K562 (cell line): ENCODE results near the gene SLC3A2. TPM values are rescaled to one million over a fixed set of nuclear protein-coding genes. Genes with fewer than 3 reads are reported as not detected.
A peak's percentile ranks its signal among the peaks of the same experiment; 100 is the strongest.

Experiments used
- ATAC-seq: fragments of 200-7000 bp; cut with Tn5 transposase; 3 replicates; pipeline ENCODE4 v1.9.1; 2020; ENCODE audit warnings: moderate library complexity
- BruUV-seq: library from RNA; stranded (reverse); fragments of 400-500 nt; replicated peaks from 2 replicates; lab custom pipeline; 2021; lab: Mats Ljungman, UMichigan
- CTCF ChIA-PET: fragments of 300-600 bp; formaldehyde crosslinking; extraction: SDS; loops from one replicate; lab custom pipeline; 2021; ENCODE audit warnings: low intra/inter-chr PET ratio; lab: Yijun Ruan, JAX
- POLR2A ChIA-PET: fragments of 300-600, 350-650 bp; sonication (Branson Sonifier 250); formaldehyde crosslinking; extraction: SDS; loops from one replicate; lab custom pipeline; 2021; ENCODE audit warnings: antibody characterized with exemption, inconsistent platforms; lab: Yijun Ruan, JAX
- DNase-seq, 4 experiments: peaks; one replicate each; pipeline versions ENCODE4 v3.0.0 to v3.0.0-alpha.2; 2011 to 2018; ENCODE audit warnings: low spot score in 3 of 4, mixed read lengths in 3 of 4; ENCODE audit errors: extremely low read depth in 1 of 4
- FAIRE-seq: peaks from 2 replicates; lab custom pipeline; 2011; peaks lifted over from hg19 to GRCh38; lab: Jason Lieb, UNC
- H2AFZ ChIP-seq: 2 replicates; pipeline ENCODE4 v1.6.0; 2011; ENCODE audit warnings: low read depth, low read length, control low read depth, inconsistent platforms
- H3K27ac ChIP-seq: fragments of 200-600 bp; 3 replicates; pipeline ENCODE4 v1.8.0; 2011; ENCODE audit warnings: low read depth, mild to moderate bottlenecking, control low read depth, inconsistent platforms, low read length, moderate library complexity, mixed read lengths; ENCODE audit errors: extremely low read depth
- H3K27me3 ChIP-seq, 2 experiments: fragments of 300-600 bp in 1 of 2; 2 replicates in 1 of 2; 3 replicates in 1 of 2; pipeline versions ENCODE4 v1.6.0 to v1.8.0; 2011; ENCODE audit warnings: inconsistent platforms in 2 of 2, low read length in 2 of 2, mild to moderate bottlenecking in 1 of 2, mixed read lengths in 1 of 2, moderate library complexity in 1 of 2; ENCODE audit not compliant: control insufficient read depth in 2 of 2, insufficient read depth in 2 of 2
- H3K36me3 ChIP-seq: fragments of 300-600 bp; 3 replicates; pipeline ENCODE4 v1.8.0; 2011; ENCODE audit warnings: mild to moderate bottlenecking, low read length, inconsistent platforms; ENCODE audit not compliant: control insufficient read depth, insufficient read depth
- H3K4me1 ChIP-seq, 2 experiments: fragments of 200-600 bp in 1 of 2; replicated peaks in 1 of 2; 2 replicates in 1 of 2; 3 replicates in 1 of 2; pipeline versions ENCODE4 v1.5.1 to v1.8.0; 2011; ENCODE audit warnings: inconsistent platforms in 2 of 2, low read length in 2 of 2, mild to moderate bottlenecking in 1 of 2, mixed read lengths in 1 of 2, moderate library complexity in 1 of 2; ENCODE audit not compliant: control insufficient read depth in 2 of 2, insufficient read depth in 2 of 2
- H3K4me2 ChIP-seq: 2 replicates; pipeline ENCODE4 v1.6.1; 2011; ENCODE audit warnings: low read length, control low read depth, inconsistent platforms, mixed read lengths; ENCODE audit not compliant: insufficient read depth
- H3K4me3 ChIP-seq: fragments of 200-600 bp; sonication (generic), shearing (Covaris generic); 2 replicates; pipeline ENCODE4 v1.5.1; 2016; ENCODE audit warnings: control low read depth, inconsistent platforms
- H3K79me2 ChIP-seq: fragments of 200-600 bp; 3 replicates; pipeline ENCODE4 v1.8.0; 2011; ENCODE audit warnings: low read length, inconsistent platforms; ENCODE audit not compliant: control insufficient read depth, insufficient read depth
- H3K9ac ChIP-seq, 2 experiments: 2 replicates each; pipeline versions ENCODE4 v1.6.0 to v1.6.1; 2011; ENCODE audit warnings: low read depth in 2 of 2, low read length in 2 of 2, control low read depth in 1 of 2, inconsistent platforms in 1 of 2, mild to moderate bottlenecking in 1 of 2, mixed read lengths in 1 of 2; ENCODE audit not compliant: insufficient read depth in 1 of 2
- H3K9me1 ChIP-seq: one replicate; pipeline ENCODE4 v1.6.0; 2011; ENCODE audit warnings: inconsistent platforms, mild to moderate bottlenecking, low read length, moderate library complexity; ENCODE audit not compliant: control insufficient read depth, insufficient read depth
- H3K9me3 ChIP-seq: replicated peaks from 2 replicates; pipeline ENCODE4 v1.5.1; 2011; ENCODE audit warnings: low read depth, low read length, inconsistent platforms; ENCODE audit not compliant: control insufficient read depth, insufficient read depth
- H4K20me1 ChIP-seq: replicated peaks from 2 replicates; pipeline ENCODE4 v1.6.1; 2011; ENCODE audit warnings: low read length, inconsistent platforms, mixed read lengths; ENCODE audit not compliant: control insufficient read depth, insufficient read depth
- ATF6 ChIP-seq: sonication (generic); formaldehyde crosslinking; IDR thresholded peaks from 2 replicates; pipeline ENCODE4 v1.4.0; 2020; ENCODE audit warnings: mild to moderate bottlenecking, missing genetic modification reagents
- BACH1 ChIP-seq: fragments of 200-800 bp; sonication (Bioruptor generic); IDR thresholded peaks from 2 replicates; pipeline ENCODE4 v1.6.1; 2016; ENCODE audit warnings: missing genetic modification characterization, missing compliant biosample characterization
- CAMTA2 ChIP-seq: fragments of 250-450 bp; sonication (Bioruptor Pico); conservative IDR thresholded peaks from 2 replicates; pipeline ENCODE4 v1.5.1; 2022
- MLLT1 ChIP-seq, 2 experiments: fragments of 450-650 bp; IDR thresholded peaks; 2 replicates each; pipeline ENCODE4 v1.6.1; 2016
- MYBL2 ChIP-seq, 2 experiments: fragments of 450-650 bp in 1 of 2; sonication (generic) in 1 of 2; formaldehyde crosslinking in 1 of 2; IDR thresholded peaks; 2 replicates each; pipeline versions ENCODE4 v1.6.1 to v1.8.1; 2017 to 2022; ENCODE audit warnings: borderline replicate concordance in 1 of 2, inconsistent platforms in 1 of 2, low read depth in 1 of 2, mild to moderate bottlenecking in 1 of 2, missing genetic modification reagents in 1 of 2, moderate library complexity in 1 of 2
- SIN3A ChIP-seq, 2 experiments: fragments of 150-350 bp in 1 of 2; IDR thresholded peaks; 2 replicates each; pipeline ENCODE4 v1.6.1; 2011 to 2016; ENCODE audit warnings: borderline replicate concordance in 2 of 2, low read depth in 2 of 2, low read length in 2 of 2, mild to moderate bottlenecking in 2 of 2, moderate library complexity in 2 of 2; ENCODE audit not compliant: control insufficient read depth in 1 of 2
- TCF3 ChIP-seq: sonication (generic); formaldehyde crosslinking; IDR thresholded peaks from 2 replicates; pipeline ENCODE4 v1.4.0; 2020; ENCODE audit warnings: mild to moderate bottlenecking, missing genetic modification reagents
- U2AF1 ChIP-seq: fragments of 200-400 bp; formaldehyde crosslinking; optimal IDR thresholded peaks from 2 replicates; pipeline ENCODE3; 2017; ENCODE audit warnings: mild to moderate bottlenecking, low read depth, low read length, moderate library complexity
- ZBTB2 ChIP-seq: fragments of 450-650 bp; IDR thresholded peaks from 2 replicates; pipeline ENCODE4 v1.6.1; 2016; ENCODE audit warnings: antibody characterized with exemption
- ZFP1 ChIP-seq: fragments of 450-650 bp; formaldehyde crosslinking; IDR thresholded peaks from 2 replicates; pipeline ENCODE4 v1.4.0; 2020; ENCODE audit warnings: mild to moderate bottlenecking, mixed read lengths
- ZNF589 ChIP-seq: fragments of 200-800 bp; sonication (Bioruptor generic); IDR thresholded peaks from 2 replicates; pipeline ENCODE4 v1.6.1; 2016; ENCODE audit warnings: low read depth, missing genetic modification characterization, missing compliant biosample characterization
- WGBS: fragments of 100-300 bp; shearing (Covaris generic); methylation state at CpG from one replicate; pipeline ENCODE4 v1.1.6; 2016; ENCODE audit warnings: low coverage, mixed read lengths; ENCODE audit not compliant: insufficient coverage; ENCODE audit errors: missing lambda C conversion rate; 5-methylcytosine and 5-hydroxymethylcytosine counted together
- in situ Hi-C: fragments of 300-500 bp; cut with MboI; formaldehyde crosslinking; loops from 4 replicates; pipeline ENCODE4 v1.15.0; 2018; ENCODE audit warnings: inconsistent platforms, mixed read lengths
- intact Hi-C: fragments of 100-400 bp; cut with micrococcal nuclease; formaldehyde crosslinking; loops from 2 replicates; pipeline ENCODE4 v1.14.2; 2022
- polyA plus RNA-seq, 8 experiments: library from polyadenylated mRNA; depleted of rRNA in 4 of 8; stranded (reverse) in 5 of 8; unstranded in 3 of 8; fragments of >200 nt; fragmentation: Nextera tagmentation in 2 of 8; fragmentation: Illumina TruSeq in 1 of 8; extraction: Ambion mirVana in 2 of 8; extraction: Trizol in 1 of 8; gene quantifications; 2 replicates each; pipeline versions ENCODE4 v1.2.1 to v1.2.3, GENCODE V29; 2011 to 2014; ENCODE audit warnings: inconsistent platforms in 1 of 8, missing spikeins in 1 of 8
- total RNA-seq, 7 experiments: library from RNA; depleted of rRNA in 6 of 7; stranded (reverse); fragments of >200 nt in 6 of 7; fragmentation: Illumina TruSeq in 2 of 7; extraction: Trizol in 2 of 7; gene quantifications; 2 replicates each; pipeline versions ENCODE4 v1.2.1 to v1.2.3, GENCODE V29; 2011 to 2021; ENCODE audit warnings: low replicate concordance in 1 of 7

Gene SLC3A2
- total and polyA plus RNA-seq, 9 of the 15 experiments (the other 6 are each of a cell fraction or from before 2014, with no cell fraction given): 20.0 to 296 (median 214) TPM

- peak; percentile 5; the same call in 1 of the 2 replicates for TF ChIP-seq ATF6 (CRISPR knock-in tag)
- no peak for TF ChIP-seq ZFP1
- TF ChIP-seq TCF3: peak; percentile 1; the same call in 1 of the 2 replicates
- no peak for TF ChIP-seq ZNF589 (CRISPR knock-in tag)
- no peak for TF ChIP-seq BACH1 (tag)
- TF ChIP-seq MYBL2 (IDR thresholded peaks at IDR 0.05; ENCODE audit: low read depth): no peak
- no peak for TF ChIP-seq MYBL2 (CRISPR knock-in tag; IDR thresholded peaks at IDR 0.05; ENCODE audit: borderline replicate concordance)
Observed at GRCh38 chr11:62856333-62856895, 24.3 kb upstream of the SLC3A2 start (continued).

GRCh38 chr11:62857541-62857982, 23.1 kb upstream of the SLC3A2 start:
- Histone ChIP-seq H3K79me2 (peaks cover 99% of the 10 kb centered on the region), H3K9me1 (no peaks in the 10 kb centered on the region), H3K27me3 (no peaks in the 10 kb centered on the region), H3K9me3 (no peaks in the 10 kb centered on the region), H3K36me3 (peaks cover 57% of the 10 kb centered on the region), H2AFZ (no peak overlapping the region), H4K20me1 (peaks cover 30% of the 10 kb centered on the region), H3K4me3 (peak overlapping the region; percentile 74), H3K9ac (peak overlapping the region; percentile 96), H3K27ac (peak overlapping the region; percentile 99), H3K4me2 (peak overlapping the region; percentile 99), H3K4me1 (peaks cover 21 to 28% of the 10 kb centered on the region in 2 experiments; a peak in 4 of 5 replicates)
- POLR2A ChIA-PET: interaction anchor here (0.6 to 10.0 kb wide), 14 partner anchors 8 to 193 kb away, joined by 3 to 403 read pairs (median 3); partner anchors contain the start of genes C11orf98, CSKMT, HNRNPUL2 and SLC3A2
- 0% methylated on average over 2 of the region's 2 CpGs for WGBS
- intact Hi-C loops (loop anchor here (2.0 to 5.0 kb wide), 2 partner anchors 17 to 460 kb away; no protein-coding TSS in a partner anchor), in situ Hi-C loops (loop anchor here (25.0 kb wide), 1 partner anchor 470 kb away; no protein-coding TSS in a partner anchor)
- BruUV-seq: no TSS peak
- ATAC-seq (no peak), DNase-seq (no peak), FAIRE-seq (no peak)
- CTCF ChIA-PET: no interaction called here
- TF ChIP-seq CAMTA2: no peak
- 0 out of 4 replicates have a peak, but pooled peaks of 1 of the 2 experiments have one; percentile 14 for TF ChIP-seq SIN3A (IDR thresholded peaks at IDR 0.05; ENCODE audit: borderline replicate concordance in 2 of 2, control insufficient read depth in 1 of 2, low read depth in 2 of 2, low read length in 2 of 2)
- no peak for TF ChIP-seq U2AF1
- TF ChIP-seq ZBTB2: no peak
- peak; percentile 10 to 55; a peak in 2 of 4 replicates for TF ChIP-seq MLLT1 (IDR thresholded peaks at IDR 0.05)
